ENCODE data around the gene MRGPRE.

MRGPRE gene

GRCh38 chr11:3193373-3194015, 38.7 kb downstream of the MRGPRE start:
- H3K27ac Mint-ChIP-seq: no peak overlapping the region
- DNase-seq: no peak
- peaks cover 4% of the 10 kb centered on the region for H3K9me3 Mint-ChIP-seq
- no peak for TF ChIP-seq CTCF (IDR thresholded peaks at IDR 0.05)
- peaks cover 40% of the 10 kb centered on the region for H3K4me1 Mint-ChIP-seq
- H3K4me3 Mint-ChIP-seq: no peak overlapping the region
- H3K27me3 Mint-ChIP-seq (ENCODE audit: low read depth, poor library complexity): peaks cover 11% of the 10 kb centered on the region
- no peaks in the 10 kb centered on the region for H3K36me3 Mint-ChIP-seq (ENCODE audit: low read depth)

- no peak for TF ChIP-seq CTCF (IDR thresholded peaks at IDR 0.05)
- Mint-ChIP-seq H3K4me1 (peaks cover 44% of the 10 kb centered on the region), H3K36me3 (ENCODE audit: low read depth) (no peaks in the 10 kb centered on the region), H3K27ac (no peak overlapping the region), H3K9me3 (peaks cover 4% of the 10 kb centered on the region), H3K4me3 (no peak overlapping the region), H3K27me3 (ENCODE audit: low read depth, poor library complexity) (peaks cover 11% of the 10 kb centered on the region)
- DNase-seq: no peak
These were observed 39.5 kb downstream of the MRGPRE start for GRCh38 chr11:3192511-3193372.

GRCh38 chr11:3191586-3192324, 40.5 kb downstream of the MRGPRE start:
- Mint-ChIP-seq H3K9me3 (peaks cover 4% of the 10 kb centered on the region), H3K4me3 (no peak overlapping the region), H3K36me3 (ENCODE audit: low read depth) (no peaks in the 10 kb centered on the region), H3K27me3 (ENCODE audit: low read depth, poor library complexity) (peaks cover 3% of the 10 kb centered on the region), H3K4me1 (peaks cover 48% of the 10 kb centered on the region), H3K27ac (no peak overlapping the region)
- no peak for TF ChIP-seq CTCF (IDR thresholded peaks at IDR 0.05)
- DNase-seq: no peak

- H3K36me3 Mint-ChIP-seq (ENCODE audit: low read depth): no peaks in the 10 kb centered on the region
- peaks cover 4% of the 10 kb centered on the region for H3K9me3 Mint-ChIP-seq
- H3K27ac Mint-ChIP-seq: no peak overlapping the region
- no peak for DNase-seq
- H3K4me1 Mint-ChIP-seq: peaks cover 43% of the 10 kb centered on the region
- peaks cover 3% of the 10 kb centered on the region for H3K27me3 Mint-ChIP-seq (ENCODE audit: low read depth, poor library complexity)
- H3K4me3 Mint-ChIP-seq: no peak overlapping the region
- TF ChIP-seq CTCF (IDR thresholded peaks at IDR 0.05): no peak
These were observed 41.6 kb downstream of the MRGPRE start for GRCh38 chr11:3190600-3190999.

GRCh38 chr11:3189886-3190583, 42.2 kb downstream of the MRGPRE start:
- peaks cover 4% of the 10 kb centered on the region for H3K9me3 Mint-ChIP-seq
- peak overlapping the region; percentile 22 for H3K27ac Mint-ChIP-seq
- TF ChIP-seq CTCF (IDR thresholded peaks at IDR 0.05): no peak
- H3K36me3 Mint-ChIP-seq (ENCODE audit: low read depth): no peaks in the 10 kb centered on the region
- peaks cover 38% of the 10 kb centered on the region for H3K4me1 Mint-ChIP-seq
- H3K27me3 Mint-ChIP-seq (ENCODE audit: low read depth, poor library complexity): peaks cover 3% of the 10 kb centered on the region
- no peak overlapping the region for H3K4me3 Mint-ChIP-seq
- DNase-seq: no peak

All from nephron progenitor cell (in vitro differentiated cells).